22Rv1 (cell line): ENCODE results near the gene PELO.

Experiments
- CTCF ChIP-seq: fragments of 450-650 bp; IDR thresholded peaks from 2 replicates; pipeline ENCODE4 v1.5.1; 2017; ENCODE audit warnings: mild to moderate bottlenecking
- ZFX ChIP-seq: fragments of 450-650 bp; IDR thresholded peaks from 2 replicates; pipeline ENCODE4 v1.6.1; 2017; ENCODE audit warnings: antibody characterized with exemption, borderline replicate concordance

GRCh38 chr5:52796516-52797103 is 8.9 kb downstream of the PELO start:
- no peak for TF ChIP-seq CTCF
- no peak for TF ChIP-seq ZFX
